Measurements from ENCODE around the gene CRMP1. TPM values are rescaled to one million over a fixed set of nuclear protein-coding genes. Genes with fewer than 3 reads are reported as not detected.

The CRMP1 gene
- total RNA-seq, 1 experiment from 2014 or later: 134 TPM

- DNase-seq (ENCODE audit: low spot score) (no peak), ATAC-seq (no peak)
- no peak overlapping the region for H3K4me3 Mint-ChIP-seq
- H3K4me1 Mint-ChIP-seq: no peaks in the 10 kb centered on the region; the same call in 1 of the 2 replicates
- POLR2A ChIA-PET: no interaction called here
- H3K36me3 Mint-ChIP-seq: peaks cover 73% of the 10 kb centered on the region
- CTCF ChIA-PET: no interaction called here
- H3K27ac Mint-ChIP-seq: no peak overlapping the region
- H3K27me3 Mint-ChIP-seq (ENCODE audit: low read depth): no peaks in the 10 kb centered on the region
- no peaks in the 10 kb centered on the region for H3K9me3 Mint-ChIP-seq
- TF ChIP-seq AFF4 (CRISPR knock-in tag; IDR thresholded peaks at IDR 0.05; ENCODE audit: borderline replicate concordance): no peak
- no peak for TF ChIP-seq JUN (CRISPR knock-in tag; IDR thresholded peaks at IDR 0.05)
- TF ChIP-seq ZNF396 (CRISPR knock-in tag; IDR thresholded peaks at IDR 0.05; ENCODE audit: borderline replicate concordance): no peak
- TF ChIP-seq HMGA2 (CRISPR knock-in tag; IDR thresholded peaks at IDR 0.05): no peak
- no peak for TF ChIP-seq ELF4 (CRISPR knock-in tag; IDR thresholded peaks at IDR 0.05; ENCODE audit: low read depth)
- TF ChIP-seq E2F1 (CRISPR knock-in tag; IDR thresholded peaks at IDR 0.05): no peak
- no peak for TF ChIP-seq ZNF232 (CRISPR knock-in tag; IDR thresholded peaks at IDR 0.05)
- TF ChIP-seq MLX (CRISPR knock-in tag; IDR thresholded peaks at IDR 0.05): no peak
- no peak for TF ChIP-seq NR1H2 (CRISPR knock-in tag; IDR thresholded peaks at IDR 0.05)
- TF ChIP-seq ERG (CRISPR knock-in tag; IDR thresholded peaks at IDR 0.05): no peak
- no peak for TF ChIP-seq EMX1 (CRISPR knock-in tag; IDR thresholded peaks at IDR 0.05)
- TF ChIP-seq SMAD3 (CRISPR knock-in tag; IDR thresholded peaks at IDR 0.05; ENCODE audit: borderline replicate concordance): no peak
- TF ChIP-seq ARID4B (CRISPR knock-in tag; IDR thresholded peaks at IDR 0.05; ENCODE audit: borderline replicate concordance): no peak
- TF ChIP-seq ZBTB43 (CRISPR knock-in tag; IDR thresholded peaks at IDR 0.05): no peak
- no peak for TF ChIP-seq CBFB (CRISPR knock-in tag; IDR thresholded peaks at IDR 0.05; ENCODE audit: low read depth)
- TF ChIP-seq FOXP1 (CRISPR knock-in tag; IDR thresholded peaks at IDR 0.05; ENCODE audit: borderline replicate concordance): no peak
- TF ChIP-seq ETV6 (CRISPR knock-in tag; IDR thresholded peaks at IDR 0.05): no peak
- no peak for TF ChIP-seq ZNF416 (CRISPR knock-in tag; IDR thresholded peaks at IDR 0.05)
- no peak for TF ChIP-seq KAT7 (CRISPR knock-in tag; IDR thresholded peaks at IDR 0.05; ENCODE audit: borderline replicate concordance)
Measured at GRCh38 chr4:5828005-5828391, 64.9 kb downstream of the CRMP1 start.

Data from WTC11 (cell line).